HCT116 (cell line): Measurements from ENCODE around the gene BNC1. TPM values are rescaled to one million over a fixed set of nuclear protein-coding genes. Genes with fewer than 3 reads are reported as not detected.

Experiments
- ATAC-seq: fragments of 200-7000 bp; cut with Tn5 transposase; 2 replicates; pipeline ENCODE4 v1.9.1; 2020; ENCODE audit warnings: mild to moderate bottlenecking, moderate library complexity
- BruUV-seq: library from RNA; stranded (reverse); fragments of 400-500 nt; replicated peaks from 2 replicates; lab custom pipeline; 2021; lab: Mats Ljungman, UMichigan
- CTCF ChIA-PET: fragments of 300-600 bp; sonication (Branson Sonifier 250); formaldehyde crosslinking; loops from one replicate; lab custom pipeline; 2021; ENCODE audit warnings: antibody characterized with exemption; lab: Charles Lee
- POLR2A ChIA-PET: fragments of 300-600, 350-600 bp; sonication (Branson Sonifier 250); formaldehyde crosslinking; loops from one replicate; lab custom pipeline; 2021; ENCODE audit warnings: antibody characterized with exemption; lab: Charles Lee
- RAD21 ChIA-PET, 2 experiments: fragments of 300-600 bp; sonication (Branson Sonifier 250); formaldehyde crosslinking; loops; one replicate each; lab custom pipeline; 2023; ENCODE audit warnings: low total read pairs in 2 of 2; ENCODE audit not compliant: uncharacterized antibody in 2 of 2, unreplicated experiment in 2 of 2, low non-redundant PET in 1 of 2; lab: Charles Lee
- DNase-seq: peaks from one replicate; pipeline ENCODE4 v3.0.0-alpha.2; 2010; ENCODE audit warnings: low read depth, low spot score
- H2AFZ ChIP-seq: fragments of 200-600 bp; shearing (Covaris generic), sonication (generic); 2 replicates; pipeline ENCODE4 v1.6.1; 2017; ENCODE audit warnings: low read depth, mixed run types, mixed read lengths, antibody characterized with exemption, low read length; ENCODE audit not compliant: poor library complexity, severe bottlenecking
- H3K27ac ChIP-seq: 2 replicates; pipeline ENCODE4 v1.5.1; 2012; ENCODE audit warnings: low read depth, low read length
- H3K27me3 ChIP-seq: fragments of 200-600 bp; sonication (generic); 2 replicates; pipeline ENCODE4 v1.6.1; 2016; ENCODE audit warnings: mixed run types, low read length, mixed read lengths; ENCODE audit not compliant: insufficient read depth
- H3K36me3 ChIP-seq, 2 experiments: fragments of 200-500 bp in 1 of 2; fragments of 200-600 bp in 1 of 2; sonication (Bioruptor generic) in 1 of 2; sonication (generic) in 1 of 2; 2 replicates each; pipeline versions ENCODE4 v1.5.1 to v1.6.1; 2014 to 2016; ENCODE audit warnings: low read length in 2 of 2, inconsistent platforms in 1 of 2, mixed read lengths in 1 of 2, mixed run types in 1 of 2; ENCODE audit not compliant: insufficient read depth in 2 of 2, control insufficient read depth in 1 of 2
- H3K4me1 ChIP-seq, 2 experiments: fragments of 200-600 bp in 1 of 2; sonication (generic) in 1 of 2; 2 replicates each; pipeline versions ENCODE4 v1.5.1 to v1.6.1; 2012 to 2017; ENCODE audit warnings: low read length in 2 of 2, inconsistent platforms in 1 of 2, mild to moderate bottlenecking in 1 of 2, mixed read lengths in 1 of 2, mixed run types in 1 of 2, moderate library complexity in 1 of 2; ENCODE audit not compliant: insufficient read depth in 2 of 2, control insufficient read depth in 1 of 2
- H3K4me2 ChIP-seq: fragments of 200-600 bp; sonication (generic); 2 replicates; pipeline ENCODE4 v1.6.1; 2017; ENCODE audit warnings: mixed run types, low read length, mixed read lengths
- H3K4me3 ChIP-seq, 2 experiments: fragments of 200-600 bp in 1 of 2; sonication (generic) in 1 of 2; replicated peaks in 1 of 2; 2 replicates each; pipeline ENCODE4 v1.5.1; 2011 to 2016; ENCODE audit warnings: low read length in 2 of 2, control low read depth in 1 of 2, low read depth in 1 of 2, mild to moderate bottlenecking in 1 of 2, mixed read lengths in 1 of 2, mixed run types in 1 of 2
- H3K79me2 ChIP-seq: fragments of 200-600 bp; sonication (generic); 2 replicates; pipeline ENCODE4 v1.6.1; 2017; ENCODE audit warnings: mild to moderate bottlenecking, mixed run types, low read length, moderate library complexity, mixed read lengths; ENCODE audit not compliant: insufficient read depth
- H3K9ac ChIP-seq: fragments of 200-600 bp; sonication (generic); 2 replicates; pipeline ENCODE4 v1.6.1; 2016; ENCODE audit warnings: low read length, mixed read lengths
- H3K9me2 ChIP-seq: fragments of 200-600 bp; sonication (generic), shearing (Covaris generic); 2 replicates; pipeline ENCODE4 v1.6.1; 2017; ENCODE audit warnings: mixed run types, mild to moderate bottlenecking, moderate library complexity; ENCODE audit not compliant: insufficient read depth
- H3K9me3 ChIP-seq, 2 experiments: fragments of 200-500 bp in 1 of 2; fragments of 200-600 bp in 1 of 2; sonication (Bioruptor generic) in 1 of 2; sonication (generic) in 1 of 2; 2 replicates each; pipeline ENCODE4 v1.6.1; 2014 to 2017; ENCODE audit warnings: low read length in 2 of 2, mixed read lengths in 2 of 2, inconsistent platforms in 1 of 2, low read depth in 1 of 2, mild to moderate bottlenecking in 1 of 2, mixed run types in 1 of 2, moderate library complexity in 1 of 2; ENCODE audit not compliant: control insufficient read depth in 1 of 2, insufficient read depth in 1 of 2
- H4K20me1 ChIP-seq: fragments of 200-600 bp; sonication (generic), shearing (Covaris generic); 2 replicates; pipeline ENCODE4 v1.6.1; 2017; ENCODE audit warnings: mixed run types, mild to moderate bottlenecking, moderate library complexity; ENCODE audit not compliant: insufficient read depth
- ATF3 ChIP-seq: IDR thresholded peaks from 2 replicates; pipeline ENCODE4 v1.6.1; 2012
- CBX3 ChIP-seq: IDR thresholded peaks from 2 replicates; pipeline ENCODE4 v1.6.1; 2012; ENCODE audit warnings: low read depth
- CEBPB ChIP-seq: IDR thresholded peaks from 2 replicates; pipeline ENCODE4 v1.6.1; 2012; ENCODE audit warnings: low read depth
- EGR1 ChIP-seq: IDR thresholded peaks from 2 replicates; pipeline ENCODE4 v1.6.1; 2012; ENCODE audit warnings: low read depth
- ELF1 ChIP-seq: IDR thresholded peaks from 2 replicates; pipeline ENCODE4 v1.6.1; 2012; ENCODE audit warnings: low read depth, borderline replicate concordance
- EZH2phosphoT487 ChIP-seq: fragments of 200-600 bp; IDR thresholded peaks from 2 replicates; pipeline ENCODE4 v1.6.1; 2018; ENCODE audit warnings: antibody characterized with exemption, borderline replicate concordance
- POLR2A ChIP-seq: IDR thresholded peaks from 2 replicates; pipeline ENCODE4 v1.7.0; 2011; ENCODE audit warnings: borderline replicate concordance; ENCODE audit not compliant: insufficient read depth, insufficient read length; ENCODE audit errors: extremely low read depth
- POLR2AphosphoS5 ChIP-seq: IDR thresholded peaks from 2 replicates; pipeline ENCODE4 v1.6.1; 2011; ENCODE audit warnings: mild to moderate bottlenecking, low read depth, low read length, moderate library complexity
- RAD21 ChIP-seq: IDR thresholded peaks from 2 replicates; pipeline ENCODE4 v1.6.1; 2012; ENCODE audit warnings: low read depth, mild to moderate bottlenecking
- SIN3A ChIP-seq: IDR thresholded peaks from 2 replicates; pipeline ENCODE4 v1.6.1; 2012; ENCODE audit warnings: low read depth
- SRF ChIP-seq: IDR thresholded peaks from 2 replicates; pipeline ENCODE4 v1.6.1; 2012; ENCODE audit warnings: low read depth
- ZNF274 ChIP-seq: fragments of 200-500 bp; sonication (Bioruptor generic); IDR thresholded peaks from 2 replicates; pipeline ENCODE4 v1.6.1; 2014; ENCODE audit warnings: mild to moderate bottlenecking, low read depth, low read length, inconsistent platforms
- intact Hi-C: fragments of 100-400 bp; cut with micrococcal nuclease; formaldehyde crosslinking; loops from 2 replicates; pipeline ENCODE4 v1.10.0; 2022
- total RNA-seq: library from RNA; stranded (reverse); gene quantifications from one replicate; pipeline ENCODE4 v1.2.1, GENCODE V29; 2021; ENCODE audit not compliant: unreplicated experiment
- TF ChIP-seq, protein P1 (sequence below): IDR thresholded peaks from 2 replicates; pipeline ENCODE4 v1.6.1; 2012
- TF ChIP-seq, protein P2 (sequence below): IDR thresholded peaks from 2 replicates; pipeline ENCODE4 v1.6.1; 2011; ENCODE audit warnings: mild to moderate bottlenecking, low read length, moderate library complexity; ENCODE audit not compliant: insufficient replicate concordance; ENCODE audit errors: extremely low read depth

Gene BNC1
- total RNA-seq, 1 experiment from 2014 or later = not detected

- H3K9ac ChIP-seq = no peak overlapping the region
- H3K9me2 ChIP-seq = no peaks in the 10 kb centered on the region
- no peak overlapping the region for H2AFZ ChIP-seq
- H4K20me1 ChIP-seq = no peaks in the 10 kb centered on the region
- no peaks in the 10 kb centered on the region for H3K79me2 ChIP-seq
- H3K4me2 ChIP-seq = no peak overlapping the region
- H3K36me3 ChIP-seq = no peaks in the 10 kb centered on the region
- RAD21 ChIA-PET = no interaction called here
- no peak overlapping the region for H3K4me3 ChIP-seq
- TF ChIP-seq SRF (no peak), POLR2A (no peak), RAD21 (no peak), EZH2phosphoT487 (no peak), CEBPB (no peak), ATF3 (no peak), EGR1 (no peak), CBX3 (no peak), SIN3A (no peak), POLR2AphosphoS5 (no peak), ZNF274 (no peak), ELF1 (no peak)
- TF ChIP-seq, protein P1, sequence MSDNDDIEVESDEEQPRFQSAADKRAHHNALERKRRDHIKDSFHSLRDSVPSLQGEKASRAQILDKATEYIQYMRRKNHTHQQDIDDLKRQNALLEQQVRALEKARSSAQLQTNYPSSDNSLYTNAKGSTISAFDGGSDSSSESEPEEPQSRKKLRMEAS = no peak
- TF ChIP-seq, protein P2, sequence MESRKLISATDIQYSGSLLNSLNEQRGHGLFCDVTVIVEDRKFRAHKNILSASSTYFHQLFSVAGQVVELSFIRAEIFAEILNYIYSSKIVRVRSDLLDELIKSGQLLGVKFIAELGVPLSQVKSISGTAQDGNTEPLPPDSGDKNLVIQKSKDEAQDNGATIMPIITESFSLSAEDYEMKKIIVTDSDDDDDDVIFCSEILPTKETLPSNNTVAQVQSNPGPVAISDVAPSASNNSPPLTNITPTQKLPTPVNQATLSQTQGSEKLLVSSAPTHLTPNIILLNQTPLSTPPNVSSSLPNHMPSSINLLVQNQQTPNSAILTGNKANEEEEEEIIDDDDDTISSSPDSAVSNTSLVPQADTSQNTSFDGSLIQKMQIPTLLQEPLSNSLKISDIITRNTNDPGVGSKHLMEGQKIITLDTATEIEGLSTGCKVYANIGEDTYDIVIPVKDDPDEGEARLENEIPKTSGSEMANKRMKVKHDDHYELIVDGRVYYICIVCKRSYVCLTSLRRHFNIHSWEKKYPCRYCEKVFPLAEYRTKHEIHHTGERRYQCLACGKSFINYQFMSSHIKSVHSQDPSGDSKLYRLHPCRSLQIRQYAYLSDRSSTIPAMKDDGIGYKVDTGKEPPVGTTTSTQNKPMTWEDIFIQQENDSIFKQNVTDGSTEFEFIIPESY = no peak
- no TSS peak for BruUV-seq
- POLR2A ChIA-PET = no interaction called here
- no peaks in the 10 kb centered on the region for H3K9me3 ChIP-seq
- H3K27ac ChIP-seq = no peak overlapping the region
- H3K27me3 ChIP-seq = no peaks in the 10 kb centered on the region
- DNase-seq (no peak), ATAC-seq (no peak)
- no peaks in the 10 kb centered on the region for H3K4me1 ChIP-seq
- intact Hi-C loops = no loop called here
- CTCF ChIA-PET = no interaction called here
Observed at GRCh38 chr15:83270176-83270575, 14.3 kb downstream of the BNC1 start.
